ENCODE measurements around the gene CCDC15.
"Not testable (repeated sequence)": the region's sequence is repeated elsewhere in the genome, so short reads cannot be mapped to it uniquely, and the experiment has no call there.

DNA sequence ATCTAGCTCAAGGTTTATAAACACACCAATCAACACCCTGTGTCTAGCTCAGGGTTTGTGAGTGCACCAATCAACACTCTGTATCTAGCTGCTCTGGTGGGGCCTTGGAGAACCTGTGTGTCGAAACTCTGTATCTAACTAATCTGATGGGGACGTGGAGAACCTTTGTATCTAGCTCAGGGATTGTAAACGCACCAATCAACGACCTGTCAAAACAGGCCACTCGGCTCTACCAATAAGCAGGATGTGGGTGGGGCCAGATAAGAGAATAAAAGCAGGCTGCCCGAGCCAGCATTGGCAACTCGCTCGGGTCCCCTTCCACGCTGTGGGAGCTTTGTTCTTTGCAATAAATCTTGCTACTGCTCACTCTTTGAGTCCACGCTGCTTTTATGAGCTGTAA is 136.1 kb downstream of the CCDC15 start:
- TF ChIP-seq MXI1 (IDR thresholded peaks at IDR 0.05; ENCODE audit: borderline replicate concordance, low read depth, low read length): not testable (repeated sequence)
- TF ChIP-seq, protein P1, sequence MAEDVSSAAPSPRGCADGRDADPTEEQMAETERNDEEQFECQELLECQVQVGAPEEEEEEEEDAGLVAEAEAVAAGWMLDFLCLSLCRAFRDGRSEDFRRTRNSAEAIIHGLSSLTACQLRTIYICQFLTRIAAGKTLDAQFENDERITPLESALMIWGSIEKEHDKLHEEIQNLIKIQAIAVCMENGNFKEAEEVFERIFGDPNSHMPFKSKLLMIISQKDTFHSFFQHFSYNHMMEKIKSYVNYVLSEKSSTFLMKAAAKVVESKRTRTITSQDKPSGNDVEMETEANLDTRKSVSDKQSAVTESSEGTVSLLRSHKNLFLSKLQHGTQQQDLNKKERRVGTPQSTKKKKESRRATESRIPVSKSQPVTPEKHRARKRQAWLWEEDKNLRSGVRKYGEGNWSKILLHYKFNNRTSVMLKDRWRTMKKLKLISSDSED (CRISPR knock-in tag; IDR thresholded peaks at IDR 0.05): not testable (repeated sequence)

Data from HepG2 (cell line).